Left lobe of liver (tissue), 2 donors: ENCODE measurements around the gene FSTL4. TPM values are rescaled to one million over a fixed set of nuclear protein-coding genes. Genes with fewer than 3 reads are reported as not detected.

ENCODE experiments used
- ATAC-seq: fragments of 200-7000 bp; cut with Tn5 transposase; one replicate; pipeline ENCODE4 v1.9.1; 2020; ENCODE audit warnings: mild to moderate bottlenecking, moderate library complexity
- DNase-seq: peaks from one replicate; pipeline ENCODE4 v3.0.0-alpha.2; 2020; ENCODE audit warnings: low spot score
- total RNA-seq: library from RNA; stranded (reverse); gene quantifications from one replicate; pipeline ENCODE4 v1.2.1, GENCODE V29; 2021
- donor health status: DM: no; HTN: no; CAD: no; lungs with moderate emphysema.
- donor health status: DM: no; HTN: yes; CAD: no.

Gene FSTL4
- total RNA-seq, 1 donor from 2014 or later: not detected

- DNase-seq (no peak), ATAC-seq (no peak)
Observed at GRCh38 chr5:133334796-133335639, 277.3 kb downstream of the FSTL4 start.

- no peak for DNase-seq
- no peak for ATAC-seq
Observed at GRCh38 chr5:133333326-133334150, 278.8 kb downstream of the FSTL4 start.

GRCh38 chr5:133332439-133333024, 279.8 kb downstream of the FSTL4 start:
- no peak for DNase-seq
- ATAC-seq: no peak

GRCh38 chr5:133331941-133332340, 280.4 kb downstream of the FSTL4 start:
- DNase-seq: no peak

GRCh38 chr5:133330956-133331355, 281.4 kb downstream of the FSTL4 start:
- no peak for ATAC-seq
- DNase-seq: no peak

More at GRCh38 chr5:133331941-133332340, 280.4 kb downstream of the FSTL4 start:
- ATAC-seq: no peak

- DNase-seq: no peak
- ATAC-seq: no peak
Observed at GRCh38 chr5:133328800-133329199, 283.5 kb downstream of the FSTL4 start.

- DNase-seq: peak; percentile 83
- ATAC-seq: peak; percentile 89
Observed at GRCh38 chr5:133327946-133328401, 284.4 kb downstream of the FSTL4 start.

GRCh38 chr5:133326361-133326760, 286.0 kb downstream of the FSTL4 start:
- DNase-seq: no peak

GRCh38 chr5:133325864-133326263, 286.5 kb downstream of the FSTL4 start:
- DNase-seq (no peak), ATAC-seq (no peak)

More at GRCh38 chr5:133326361-133326760, 286.0 kb downstream of the FSTL4 start:
- no peak for ATAC-seq

- DNase-seq: no peak
Observed at GRCh38 chr5:133324926-133325325, 287.4 kb downstream of the FSTL4 start.

GRCh38 chr5:133323494-133324457, 288.6 kb downstream of the FSTL4 start:
- ATAC-seq (peak; percentile 75), DNase-seq (peak; percentile 77)

More at GRCh38 chr5:133324926-133325325, 287.4 kb downstream of the FSTL4 start:
- ATAC-seq: no peak

GRCh38 chr5:133322743-133323142, 289.6 kb downstream of the FSTL4 start:
- DNase-seq: no peak
- no peak for ATAC-seq

GRCh38 chr5:133321833-133322420, 290.4 kb downstream of the FSTL4 start:
- no peak for DNase-seq

GRCh38 chr5:133321286-133321832, 291.0 kb downstream of the FSTL4 start:
- ATAC-seq (no peak), DNase-seq (no peak)

More at GRCh38 chr5:133321833-133322420, 290.4 kb downstream of the FSTL4 start:
- ATAC-seq: no peak

GRCh38 chr5:133319905-133320520, 292.3 kb downstream of the FSTL4 start:
- DNase-seq (no peak), ATAC-seq (peak; percentile 27)

GRCh38 chr5:133319244-133319643, 293.1 kb downstream of the FSTL4 start:
- DNase-seq (no peak), ATAC-seq (no peak)

- ATAC-seq: no peak
Observed at GRCh38 chr5:133317558-133317957, 294.8 kb downstream of the FSTL4 start.

More at GRCh38 chr5:133317558-133317957, 294.8 kb downstream of the FSTL4 start:
- no peak for DNase-seq
